ENCODE results near the gene DENND1A.

The DENND1A gene

GRCh38 chr9:123597048-123597447, 332.9 kb downstream of the DENND1A start:
- peak in 1 of 42 donors; percentile 9 for DNase-seq
- intact Hi-C loops (cut with DNase I): no loop called here

GRCh38 chr9:123591283-123591682, 338.6 kb downstream of the DENND1A start:
- peak in 1 of 42 donors; percentile 27 for DNase-seq
- intact Hi-C loops (cut with DNase I): no loop called here

GRCh38 chr9:123590499-123590898, 339.4 kb downstream of the DENND1A start:
- no peak for DNase-seq
- intact Hi-C loops (cut with DNase I): no loop called here

- peak in 2 of 42 donors; percentile 10 to 13 for DNase-seq
- intact Hi-C loops (cut with DNase I): no loop called here
These were observed 340.3 kb downstream of the DENND1A start for GRCh38 chr9:123589361-123590239.

- intact Hi-C loops (cut with DNase I): no loop called here
- DNase-seq: peak in 40 of 42 donors; percentile 3 to 74 (median 41)
These were observed 343.7 kb downstream of the DENND1A start for GRCh38 chr9:123586275-123586674.

- intact Hi-C loops (cut with DNase I): no loop called here
- DNase-seq: peak in 1 of 42 donors; percentile 12
These were observed 345.4 kb downstream of the DENND1A start for GRCh38 chr9:123584202-123585176.

GRCh38 chr9:123583646-123584045, 346.3 kb downstream of the DENND1A start:
- DNase-seq: no peak
- intact Hi-C loops (cut with DNase I): no loop called here

- intact Hi-C loops (cut with DNase I): no loop called here
- DNase-seq: peak in 1 of 42 donors; percentile 4
These were observed 358.7 kb downstream of the DENND1A start for GRCh38 chr9:123571240-123571639.

- DNase-seq: peak in 1 of 42 donors; percentile 32
- intact Hi-C loops (cut with DNase I): no loop called here
These were observed 360.9 kb downstream of the DENND1A start for GRCh38 chr9:123568691-123569688.

- DNase-seq: peak in 1 of 42 donors; percentile 2
- intact Hi-C loops (cut with DNase I): no loop called here
These were observed 362.9 kb downstream of the DENND1A start for GRCh38 chr9:123567013-123567412.

- intact Hi-C loops (cut with DNase I): no loop called here
- DNase-seq: peak in 1 of 42 donors; percentile 16
These were observed 365.3 kb downstream of the DENND1A start for GRCh38 chr9:123564652-123565051.

- DNase-seq: peak in 23 of 42 donors; percentile 13 to 77 (median 39)
- intact Hi-C loops (cut with DNase I): no loop called here
These were observed 367.0 kb downstream of the DENND1A start for GRCh38 chr9:123562844-123563346.

- intact Hi-C loops (cut with DNase I): no loop called here
- DNase-seq: peak in 1 of 42 donors; percentile 12
These were observed 368.9 kb downstream of the DENND1A start for GRCh38 chr9:123561046-123561445.

- intact Hi-C loops (cut with DNase I): no loop called here
- no peak for DNase-seq
These were observed 373.2 kb downstream of the DENND1A start for GRCh38 chr9:123556464-123557435.

- no peak for DNase-seq
- intact Hi-C loops (cut with DNase I): no loop called here
These were observed 374.3 kb downstream of the DENND1A start for GRCh38 chr9:123555646-123556045.

- intact Hi-C loops (cut with DNase I): no loop called here
- DNase-seq: no peak
These were observed 377.4 kb downstream of the DENND1A start for GRCh38 chr9:123552530-123552929.

GRCh38 chr9:123551734-123552133, 378.2 kb downstream of the DENND1A start:
- intact Hi-C loops (cut with DNase I): no loop called here
- DNase-seq: peak in 2 of 42 donors; percentile 10 to 44

All from head of caudate nucleus (tissue), 42 donors.